Mononuclear cell (primary cell): Measurements from ENCODE around the gene ARHGAP23. TPM values are rescaled to one million over a fixed set of nuclear protein-coding genes. Genes with fewer than 3 reads are reported as not detected.
"Not testable (repeated sequence)": the region's sequence is repeated elsewhere in the genome, so short reads cannot be mapped to it uniquely, and the experiment has no call there.

Experiments used
- H3K27me3 ChIP-seq: 2 replicates; pipeline ENCODE4 v1.6.0; 2011; ENCODE audit warnings: low read length, control low read depth; ENCODE audit not compliant: insufficient read depth
- H3K4me1 ChIP-seq: 2 replicates; pipeline ENCODE4 v1.5.1; 2011; ENCODE audit warnings: mild to moderate bottlenecking, low read length, control low read depth; ENCODE audit not compliant: insufficient read depth
- H3K4me3 ChIP-seq: 2 replicates; pipeline ENCODE4 v1.5.1; 2011; ENCODE audit warnings: mild to moderate bottlenecking, low read length, moderate library complexity
- H3K9me3 ChIP-seq: 2 replicates; pipeline ENCODE4 v1.5.1; 2011; ENCODE audit warnings: low read depth, mild to moderate bottlenecking, control low read depth, low read length
- total RNA-seq: library from RNA; depleted of rRNA; stranded (reverse); fragments of >200 nt; gene quantifications from one replicate; pipeline ENCODE4 v1.2.3, GENCODE V29; 2012

ARHGAP23 gene
- total RNA-seq, 1 donor = 0.94 TPM

GRCh38 chr17:38474666-38475065, 46.4 kb downstream of the ARHGAP23 start:
- H3K9me3 ChIP-seq, H3K4me3 ChIP-seq, H3K27me3 ChIP-seq: not testable (repeated sequence)

GRCh38 chr17:38476549-38476948, 48.3 kb downstream of the ARHGAP23 start:
- H3K4me3 ChIP-seq = no peak overlapping the region
- no peaks in the 10 kb centered on the region for H3K9me3 ChIP-seq
- no peaks in the 10 kb centered on the region for H3K4me1 ChIP-seq
- H3K27me3 ChIP-seq = no peaks in the 10 kb centered on the region

More at GRCh38 chr17:38474666-38475065, 46.4 kb downstream of the ARHGAP23 start:
- not testable (repeated sequence) for H3K4me1 ChIP-seq

- H3K9me3 ChIP-seq, H3K4me3 ChIP-seq, H3K27me3 ChIP-seq, H3K4me1 ChIP-seq: not testable (repeated sequence)
These were observed 49.2 kb downstream of the ARHGAP23 start for GRCh38 chr17:38477417-38477816.

- H3K4me1 ChIP-seq, H3K9me3 ChIP-seq, H3K27me3 ChIP-seq, H3K4me3 ChIP-seq: not testable (repeated sequence)
These were observed 49.7 kb downstream of the ARHGAP23 start for GRCh38 chr17:38477951-38478350.

- H3K4me1 ChIP-seq, H3K4me3 ChIP-seq, H3K9me3 ChIP-seq, H3K27me3 ChIP-seq: not testable (repeated sequence)
These were observed 50.4 kb downstream of the ARHGAP23 start for GRCh38 chr17:38478667-38479066.

GRCh38 chr17:38482039-38482699, 53.9 kb downstream of the ARHGAP23 start:
- H3K9me3 ChIP-seq, H3K4me1 ChIP-seq, H3K27me3 ChIP-seq, H3K4me3 ChIP-seq: not testable (repeated sequence)

GRCh38 chr17:38482700-38483043, 54.4 kb downstream of the ARHGAP23 start:
- not testable (repeated sequence) for H3K4me1 ChIP-seq, H3K27me3 ChIP-seq, H3K9me3 ChIP-seq, H3K4me3 ChIP-seq

- not testable (repeated sequence) for H3K27me3 ChIP-seq, H3K9me3 ChIP-seq, H3K4me3 ChIP-seq, H3K4me1 ChIP-seq
These were observed 56.2 kb downstream of the ARHGAP23 start for GRCh38 chr17:38484242-38485145.

- no peaks in the 10 kb centered on the region for H3K27me3 ChIP-seq
- H3K4me3 ChIP-seq = no peak overlapping the region
- H3K9me3 ChIP-seq = no peaks in the 10 kb centered on the region
- no peaks in the 10 kb centered on the region for H3K4me1 ChIP-seq
These were observed 56.8 kb downstream of the ARHGAP23 start for GRCh38 chr17:38485146-38485468.

- H3K27me3 ChIP-seq, H3K4me1 ChIP-seq, H3K4me3 ChIP-seq, H3K9me3 ChIP-seq: not testable (repeated sequence)
These were observed 57.5 kb downstream of the ARHGAP23 start for GRCh38 chr17:38485681-38486298.

GRCh38 chr17:38489774-38490173, 61.5 kb downstream of the ARHGAP23 start:
- H3K27me3 ChIP-seq, H3K4me3 ChIP-seq, H3K9me3 ChIP-seq, H3K4me1 ChIP-seq: not testable (repeated sequence)

GRCh38 chr17:38491346-38492066, 63.2 kb downstream of the ARHGAP23 start:
- not testable (repeated sequence) for H3K27me3 ChIP-seq, H3K4me3 ChIP-seq, H3K4me1 ChIP-seq, H3K9me3 ChIP-seq

GRCh38 chr17:38492067-38493040, 64.1 kb downstream of the ARHGAP23 start:
- H3K27me3 ChIP-seq, H3K4me3 ChIP-seq, H3K9me3 ChIP-seq, H3K4me1 ChIP-seq: not testable (repeated sequence)

GRCh38 chr17:38494152-38494551, 65.9 kb downstream of the ARHGAP23 start:
- H3K27me3 ChIP-seq, H3K4me3 ChIP-seq, H3K9me3 ChIP-seq, H3K4me1 ChIP-seq: not testable (repeated sequence)
